Measurements from ENCODE around the gene FREM2.

- TF ChIP-seq CTCF (IDR thresholded peaks at IDR 0.05), result no peak
- TF ChIP-seq REST (IDR thresholded peaks at IDR 0.05; ENCODE audit: low read depth, low read length), result no peak
Observed at GRCh38 chr13:38787550-38787949, 100.7 kb downstream of the FREM2 start.
